ENCODE measurements around the gene SLC27A2.

Gene SLC27A2

DNA sequence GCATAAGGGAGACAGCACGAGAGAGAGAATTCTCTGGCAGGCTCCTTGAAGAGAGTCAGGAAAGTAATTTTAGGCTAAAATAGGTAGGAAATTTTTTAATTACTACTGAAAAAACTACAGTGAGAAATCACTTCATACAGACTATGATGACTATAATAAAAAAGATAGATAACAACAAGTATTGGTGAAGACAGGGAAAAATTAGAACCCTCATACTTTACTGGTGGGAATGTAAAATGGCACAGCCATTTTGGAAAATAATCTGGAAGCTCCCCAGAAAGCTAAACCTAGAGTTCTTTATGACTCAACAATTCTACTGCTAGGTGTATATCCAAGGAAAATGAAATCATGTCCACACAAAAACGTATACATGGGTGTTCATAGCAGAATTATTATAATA, 85.6 kb downstream of the SLC27A2 start:
- Histone ChIP-seq H3K36me3 (ENCODE audit: insufficient read depth, low read length) (no peaks in the 10 kb centered on the region), H3K9me3 (ENCODE audit: low read depth, low read length) (no peaks in the 10 kb centered on the region), H3K9ac (ENCODE audit: insufficient read length) (no peak overlapping the region), H3K27ac (no peak overlapping the region), H3K4me3 (no peak overlapping the region)
- no peak for DNase-seq (ENCODE audit: low read depth, low spot score)
- TF ChIP-seq FOXP2 (optimal IDR thresholded peaks at IDR 0.05; ENCODE audit: control extremely low read depth, extremely low read length, insufficient read depth) (no peak), POLR2AphosphoS5 (IDR thresholded peaks at IDR 0.05; ENCODE audit: borderline replicate concordance, low read depth, low read length) (no peak), EZH2 (IDR thresholded peaks at IDR 0.05) (no peak)

DNA sequence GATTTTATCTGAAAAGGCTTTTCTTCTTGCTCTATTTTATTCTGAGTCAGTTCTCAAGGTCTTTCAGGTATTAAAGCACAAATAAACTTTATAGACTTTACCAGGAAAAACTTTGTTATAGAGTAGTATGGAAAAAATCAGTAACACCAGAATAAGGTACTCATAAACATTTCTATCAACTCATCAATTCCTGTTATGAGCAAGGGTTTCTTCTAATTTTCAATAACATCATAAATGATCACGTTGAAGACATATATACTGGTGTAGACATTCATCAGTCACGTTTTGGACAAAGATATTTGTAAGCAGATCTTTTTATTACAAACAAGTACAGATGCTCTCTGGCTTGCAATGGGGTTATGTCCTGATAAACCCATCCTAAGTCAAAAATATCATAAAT, 93.1 kb downstream of the SLC27A2 start:
- no peak for TF ChIP-seq POLR2AphosphoS5 (IDR thresholded peaks at IDR 0.05; ENCODE audit: borderline replicate concordance, low read depth, low read length)
- no peak for TF ChIP-seq EZH2 (IDR thresholded peaks at IDR 0.05)
- no peak for TF ChIP-seq FOXP2 (optimal IDR thresholded peaks at IDR 0.05; ENCODE audit: control extremely low read depth, extremely low read length, insufficient read depth)
- no peaks in the 10 kb centered on the region for H3K9me3 ChIP-seq (ENCODE audit: low read depth, low read length)
- no peak overlapping the region for H3K27ac ChIP-seq
- no peak overlapping the region for H3K4me3 ChIP-seq
- DNase-seq (ENCODE audit: low read depth, low spot score): no peak
- no peak overlapping the region for H3K9ac ChIP-seq (ENCODE audit: insufficient read length)
- no peaks in the 10 kb centered on the region; the same call in 1 of the 2 replicates for H3K36me3 ChIP-seq (ENCODE audit: insufficient read depth, low read length)

DNA sequence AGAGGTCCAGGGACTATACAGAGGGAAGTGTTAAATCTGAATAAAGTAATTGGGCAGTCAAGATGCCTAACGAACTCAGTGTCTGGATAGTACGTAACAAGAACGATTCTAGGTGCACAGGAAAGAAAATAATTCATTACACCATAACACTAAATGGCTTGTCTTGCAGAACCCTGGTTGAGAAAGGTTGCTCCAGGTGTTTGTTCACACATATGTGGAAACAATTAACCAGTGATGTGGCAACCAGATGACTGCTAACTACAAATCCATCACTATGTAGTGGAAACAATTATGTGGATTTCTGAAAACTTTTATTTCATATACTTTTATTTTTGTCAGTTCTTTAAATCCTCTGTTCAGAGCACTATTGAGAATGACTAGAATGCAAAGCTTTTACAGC, 93.9 kb downstream of the SLC27A2 start:
- no peak overlapping the region for H3K4me3 ChIP-seq
- no peaks in the 10 kb centered on the region; the same call in 1 of the 2 replicates for H3K36me3 ChIP-seq (ENCODE audit: insufficient read depth, low read length)
- H3K9me3 ChIP-seq (ENCODE audit: low read depth, low read length): no peaks in the 10 kb centered on the region
- no peak for TF ChIP-seq FOXP2 (optimal IDR thresholded peaks at IDR 0.05; ENCODE audit: control extremely low read depth, extremely low read length, insufficient read depth)
- H3K9ac ChIP-seq (ENCODE audit: insufficient read length): no peak overlapping the region
- no peak for DNase-seq (ENCODE audit: low read depth, low spot score)
- no peak overlapping the region for H3K27ac ChIP-seq

DNA sequence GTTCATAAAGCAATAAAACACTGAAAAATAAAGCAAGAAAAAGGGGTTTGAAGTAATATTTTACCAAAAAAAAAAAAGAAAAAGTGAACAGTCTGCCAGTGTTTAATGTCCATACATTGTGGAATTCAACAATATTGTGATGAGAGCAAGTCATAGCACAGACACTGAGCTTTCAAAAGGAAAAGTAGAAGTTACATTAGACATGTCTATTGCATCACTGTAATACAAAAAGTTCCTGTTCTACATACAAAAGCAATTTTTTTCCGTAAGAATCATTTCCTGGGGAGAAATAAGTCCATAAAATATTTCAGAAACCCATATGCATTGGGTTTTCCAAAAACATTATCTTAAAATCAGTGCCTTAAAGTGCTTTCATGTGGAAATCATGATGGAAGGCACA, 95.4 kb downstream of the SLC27A2 start:
- peak overlapping the region; percentile 51 for H3K4me3 ChIP-seq
- peak overlapping the region; percentile 54 for H3K9ac ChIP-seq (ENCODE audit: insufficient read length)
- peak; percentile 28 for DNase-seq (ENCODE audit: low read depth, low spot score)
- no peak for TF ChIP-seq POLR2AphosphoS5 (IDR thresholded peaks at IDR 0.05; ENCODE audit: borderline replicate concordance, low read depth, low read length)
- TF ChIP-seq FOXP2 (optimal IDR thresholded peaks at IDR 0.05; ENCODE audit: control extremely low read depth, extremely low read length, insufficient read depth): no peak
- no peak for TF ChIP-seq EZH2 (IDR thresholded peaks at IDR 0.05)
- H3K9me3 ChIP-seq (ENCODE audit: low read depth, low read length): no peaks in the 10 kb centered on the region
- peak overlapping the region; percentile 91 for H3K27ac ChIP-seq
- H3K36me3 ChIP-seq (ENCODE audit: insufficient read depth, low read length): no peaks in the 10 kb centered on the region; the same call in 1 of the 2 replicates

DNA sequence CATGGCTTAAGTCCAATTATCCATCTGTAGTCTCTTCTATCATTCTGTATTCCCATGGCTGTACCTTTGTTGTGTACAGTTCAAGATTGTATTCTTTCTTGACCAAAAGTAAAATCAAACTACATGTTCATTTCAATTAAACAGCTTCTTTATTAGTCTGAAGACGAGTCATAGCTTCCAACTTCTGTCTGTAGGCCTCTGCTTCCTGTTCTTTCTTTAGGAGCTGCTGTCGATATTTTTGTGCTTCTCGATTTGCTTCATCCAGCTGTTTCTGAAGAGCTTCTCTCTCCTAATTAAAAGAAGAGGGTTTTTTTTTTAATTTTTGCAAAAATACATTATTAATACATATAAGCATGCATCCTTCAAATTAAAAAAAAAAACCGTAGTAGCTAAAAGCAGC, 96.5 kb downstream of the SLC27A2 start:
- H3K4me3 ChIP-seq: no peak overlapping the region
- no peak overlapping the region for H3K9ac ChIP-seq (ENCODE audit: insufficient read length)
- peak overlapping the region; percentile 91 for H3K27ac ChIP-seq
- DNase-seq (ENCODE audit: low read depth, low spot score): peak; percentile 18
- TF ChIP-seq POLR2AphosphoS5 (IDR thresholded peaks at IDR 0.05; ENCODE audit: borderline replicate concordance, low read depth, low read length) (no peak), EZH2 (IDR thresholded peaks at IDR 0.05) (no peak), FOXP2 (optimal IDR thresholded peaks at IDR 0.05; ENCODE audit: control extremely low read depth, extremely low read length, insufficient read depth) (no peak)
- H3K36me3 ChIP-seq (ENCODE audit: insufficient read depth, low read length): no peaks in the 10 kb centered on the region; the same call in 1 of the 2 replicates
- no peaks in the 10 kb centered on the region for H3K9me3 ChIP-seq (ENCODE audit: low read depth, low read length)

DNA sequence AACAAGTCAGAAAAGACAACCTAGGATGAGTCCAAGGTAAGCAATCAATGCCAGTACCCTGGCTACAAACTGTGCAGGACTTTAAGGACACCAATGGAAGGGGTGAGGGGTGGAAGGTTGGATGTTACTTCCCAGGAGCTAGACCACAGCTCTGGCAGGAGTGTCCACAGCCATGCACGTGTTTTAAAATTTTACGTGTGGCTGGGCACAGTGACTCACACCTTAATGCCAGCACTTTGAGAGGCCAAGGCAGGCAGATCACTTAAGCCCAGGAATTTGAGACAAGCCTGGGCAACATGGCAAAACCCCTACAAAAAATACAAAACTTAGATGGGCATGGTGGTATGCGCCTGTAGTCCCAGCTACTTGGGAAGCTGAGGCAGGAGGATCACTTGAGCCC, 98.3 kb downstream of the SLC27A2 start:
- no peak for DNase-seq (ENCODE audit: low read depth, low spot score)
- no peak overlapping the region for H3K9ac ChIP-seq (ENCODE audit: insufficient read length)
- H3K27ac ChIP-seq: no peak overlapping the region
- no peak for TF ChIP-seq EZH2 (IDR thresholded peaks at IDR 0.05)
- H3K36me3 ChIP-seq (ENCODE audit: insufficient read depth, low read length): peaks cover 11% of the 10 kb centered on the region; the same call in 1 of the 2 replicates
- H3K4me3 ChIP-seq: no peak overlapping the region
- no peaks in the 10 kb centered on the region for H3K9me3 ChIP-seq (ENCODE audit: low read depth, low read length)

DNA sequence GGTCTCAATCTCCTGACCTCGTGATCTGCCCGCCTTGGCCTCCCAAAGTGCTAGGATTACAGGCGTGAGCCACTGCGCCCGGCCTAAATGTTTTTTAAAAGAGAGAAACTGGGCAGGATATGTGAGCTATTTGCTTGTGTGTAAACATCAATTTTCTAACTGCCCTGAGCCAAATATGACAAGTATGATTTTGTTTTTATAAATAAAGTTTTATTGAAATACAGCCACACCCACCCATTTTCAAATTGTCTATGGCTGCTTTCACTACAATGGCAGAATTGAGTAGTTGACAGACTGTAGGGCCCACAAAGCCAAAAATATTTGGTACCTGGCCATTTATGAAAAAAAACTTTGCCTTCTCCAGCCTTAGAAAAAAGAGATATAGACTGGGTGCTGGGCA, 99.4 kb downstream of the SLC27A2 start:
- TF ChIP-seq FOXP2 (optimal IDR thresholded peaks at IDR 0.05; ENCODE audit: control extremely low read depth, extremely low read length, insufficient read depth) (no peak), EZH2 (IDR thresholded peaks at IDR 0.05) (no peak), POLR2AphosphoS5 (IDR thresholded peaks at IDR 0.05; ENCODE audit: borderline replicate concordance, low read depth, low read length) (no peak)
- no peak overlapping the region for H3K4me3 ChIP-seq
- no peak for DNase-seq (ENCODE audit: low read depth, low spot score)
- no peak overlapping the region for H3K9ac ChIP-seq (ENCODE audit: insufficient read length)
- H3K9me3 ChIP-seq (ENCODE audit: low read depth, low read length): no peaks in the 10 kb centered on the region
- H3K27ac ChIP-seq: no peak overlapping the region
- peaks cover 17% of the 10 kb centered on the region for H3K36me3 ChIP-seq (ENCODE audit: insufficient read depth, low read length)
